Thyroid gland (tissue), 4 donors: ENCODE measurements around the gene ING3. TPM values are rescaled to one million over a fixed set of nuclear protein-coding genes. Genes with fewer than 3 reads are reported as not detected.
A peak's percentile ranks its signal among the peaks of the same experiment; 100 is the strongest.

Experiments
- DNase-seq, 2 donors: peaks; one replicate each; pipeline ENCODE4 v3.0.0-alpha.2; 2019
- H3K27ac ChIP-seq, 3 donors: fragments of 200-600 bp; sonication (generic); 1 replicate in 2 of 3; 2 replicates in 1 of 3; pipeline ENCODE4 v1.5.1; 2016 to 2019; ENCODE audit warnings: mild to moderate bottlenecking in 1 of 3, moderate library complexity in 1 of 3
- H3K27me3 ChIP-seq: fragments of 200-600 bp; sonication (generic); one replicate; pipeline ENCODE4 v1.5.1; 2019
- H3K36me3 ChIP-seq, 2 donors: fragments of 200-600 bp; sonication (generic); one replicate each; pipeline ENCODE4 v1.5.1; 2016 to 2019
- H3K4me1 ChIP-seq, 2 donors: fragments of 200-600 bp; sonication (generic); one replicate each; pipeline ENCODE4 v1.5.1; 2017 to 2019
- H3K4me3 ChIP-seq, 3 donors: fragments of 200-600 bp; sonication (generic); replicated peaks in 1 of 3; 1 replicate in 2 of 3; 2 replicates in 1 of 3; pipeline ENCODE4 v1.5.1; 2016; ENCODE audit warnings: mild to moderate bottlenecking in 1 of 3
- H3K9me3 ChIP-seq: fragments of 200-600 bp; sonication (generic); one replicate; pipeline ENCODE4 v1.5.1; 2017
- CTCF ChIP-seq, 6 experiments: fragments of 200-600 bp in 3 of 6; fragments of 450-650 bp in 3 of 6; sonication (generic) in 3 of 6; IDR thresholded peaks; one replicate each; pipeline ENCODE4 v1.5.1; 2016 to 2019; ENCODE audit warnings: antibody characterized with exemption in 6 of 6, mild to moderate bottlenecking in 2 of 6, inconsistent platforms in 1 of 6, moderate library complexity in 1 of 6
- POLR2A ChIP-seq, 2 donors: fragments of 450-650 bp; IDR thresholded peaks; one replicate each; pipeline ENCODE4 v1.6.1; 2017; ENCODE audit warnings: antibody characterized with exemption in 2 of 2, mild to moderate bottlenecking in 2 of 2, moderate library complexity in 1 of 2
- WGBS, 2 donors: methylation state at CpG; one replicate each; pipeline ENCODE4 v1.1.5; 2017; 5-methylcytosine and 5-hydroxymethylcytosine counted together
- intact Hi-C: fragments of 100-400 bp; cut with DNase I; formaldehyde crosslinking; loops from one replicate; pipeline ENCODE4 v1.15.1; 2023
- total RNA-seq, 4 donors: library from RNA; depleted of rRNA; stranded (reverse); fragments of >200 nt; gene quantifications; one replicate each; pipeline ENCODE4 v1.2.3, GENCODE V29; 2016

The ING3 gene
- total RNA-seq, 4 donors from 2014 or later, result 23.7 to 40.8 (median 37.1) TPM

GRCh38 chr7:120987280-120987679 is 36.7 kb downstream of the ING3 start:
- peak overlapping the region in 1 of 3 donors; percentile 74 for H3K27ac ChIP-seq

GRCh38 chr7:120987683-120988590 is 37.4 kb downstream of the ING3 start:
- peak; percentile 89 for DNase-seq
- 1 to 2% methylated on average over 11 to 12 of the region's 12 CpGs for whole genome bisulfite sequencing, 2 donors
- no peak for TF ChIP-seq POLR2A (IDR thresholded peaks at IDR 0.05)
- peak; percentile 77 to 92 (median 84) for TF ChIP-seq CTCF (IDR thresholded peaks at IDR 0.05)
- intact Hi-C loops, result loop anchor here (5.0 kb wide), 2 partner anchors 94 to 119 kb away; no protein-coding TSS in a partner anchor
- no peaks in the 10 kb centered on the region for H3K36me3 ChIP-seq
- peak overlapping the region; percentile 3 to 26 (median 22) for H3K4me3 ChIP-seq
- peak overlapping the region; percentile 26 to 87 (median 74) for H3K27ac ChIP-seq
- H3K27me3 ChIP-seq, result no peaks in the 10 kb centered on the region
- no peaks in the 10 kb centered on the region for H3K9me3 ChIP-seq
- peaks cover 0 to 4% of the 10 kb centered on the region in 2 donors for H3K4me1 ChIP-seq

More at GRCh38 chr7:120987280-120987679, 36.7 kb downstream of the ING3 start:
- no peaks in the 10 kb centered on the region for H3K27me3 ChIP-seq
- TF ChIP-seq POLR2A (IDR thresholded peaks at IDR 0.05) (no peak), CTCF (IDR thresholded peaks at IDR 0.05) (no peak)
- H3K36me3 ChIP-seq, result no peaks in the 10 kb centered on the region
- no peaks in the 10 kb centered on the region for H3K9me3 ChIP-seq
- H3K4me1 ChIP-seq, result peaks cover 0 to 4% of the 10 kb centered on the region in 2 donors
- whole genome bisulfite sequencing, 2 donors, result 1 to 3% methylated on average over 3 of the region's 3 CpGs
- intact Hi-C loops, result loop anchor here (5.0 kb wide), 2 partner anchors 95 to 120 kb away; no protein-coding TSS in a partner anchor
- no peak for DNase-seq
- no peak overlapping the region for H3K4me3 ChIP-seq

DNA sequence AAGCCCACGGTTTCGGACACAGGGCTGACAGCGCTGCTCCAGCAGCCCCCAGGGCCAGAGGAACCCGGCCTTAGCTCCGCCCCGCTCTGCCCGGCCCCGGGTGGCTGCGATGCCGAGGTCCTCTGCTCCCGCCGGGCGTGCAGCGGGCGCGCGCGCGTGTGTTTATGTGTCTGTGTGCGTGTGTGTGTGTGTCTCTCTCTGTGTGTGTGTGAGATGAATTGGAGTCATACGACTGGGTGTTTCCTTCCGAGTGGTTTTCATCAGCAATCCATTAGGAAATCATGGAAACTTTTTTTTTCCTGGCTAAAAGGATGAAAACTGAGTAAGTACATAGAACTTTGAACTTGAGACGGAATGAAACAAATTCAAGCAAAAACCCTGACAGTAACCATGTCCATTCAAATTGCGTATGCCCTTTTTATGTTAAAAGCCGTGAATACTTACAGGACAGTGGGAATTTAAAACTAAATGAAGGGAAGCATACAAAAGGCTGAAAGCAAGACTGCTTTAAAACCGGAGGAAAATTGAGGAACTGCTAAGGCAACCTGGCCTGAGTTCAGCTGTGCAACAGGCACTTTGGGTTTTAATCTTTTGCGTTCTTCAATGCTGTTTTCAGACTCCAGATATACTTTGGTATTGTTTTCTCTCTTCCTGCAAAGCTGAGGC is 38.1 kb downstream of the ING3 start, which contains the start of gene CPED1:
CPED1 (plus strand) TSS at position 121 of the 666 bp plus-strand sequence. CDS start 911 bp downstream, outside the sequence.
- 3 to 5% methylated on average over 21 to 27 of the region's 27 CpGs for WGBS, 2 donors
- Histone ChIP-seq H3K4me3 (peak within 1 kb of the TSS; percentile 3 to 26 (median 22)), H3K4me1 (peaks cover 0 to 4% of the 10 kb centered on the region in 2 donors), H3K9me3 (no peaks in the 10 kb centered on the region), H3K36me3 (no peaks in the 10 kb centered on the region), H3K27ac (peak within 1 kb of the TSS; percentile 46 to 87 (median 74)), H3K27me3 (no peaks in the 10 kb centered on the region)
- intact Hi-C loops, result loop anchor here (5.0 kb wide), 2 partner anchors 94 to 119 kb away; no protein-coding TSS in a partner anchor
- TF ChIP-seq CTCF (IDR thresholded peaks at IDR 0.05), result no peak
- TF ChIP-seq POLR2A (IDR thresholded peaks at IDR 0.05), result peak in 1 of 2 donors; percentile 37
- peak; percentile 53 to 60 for DNase-seq

DNA sequence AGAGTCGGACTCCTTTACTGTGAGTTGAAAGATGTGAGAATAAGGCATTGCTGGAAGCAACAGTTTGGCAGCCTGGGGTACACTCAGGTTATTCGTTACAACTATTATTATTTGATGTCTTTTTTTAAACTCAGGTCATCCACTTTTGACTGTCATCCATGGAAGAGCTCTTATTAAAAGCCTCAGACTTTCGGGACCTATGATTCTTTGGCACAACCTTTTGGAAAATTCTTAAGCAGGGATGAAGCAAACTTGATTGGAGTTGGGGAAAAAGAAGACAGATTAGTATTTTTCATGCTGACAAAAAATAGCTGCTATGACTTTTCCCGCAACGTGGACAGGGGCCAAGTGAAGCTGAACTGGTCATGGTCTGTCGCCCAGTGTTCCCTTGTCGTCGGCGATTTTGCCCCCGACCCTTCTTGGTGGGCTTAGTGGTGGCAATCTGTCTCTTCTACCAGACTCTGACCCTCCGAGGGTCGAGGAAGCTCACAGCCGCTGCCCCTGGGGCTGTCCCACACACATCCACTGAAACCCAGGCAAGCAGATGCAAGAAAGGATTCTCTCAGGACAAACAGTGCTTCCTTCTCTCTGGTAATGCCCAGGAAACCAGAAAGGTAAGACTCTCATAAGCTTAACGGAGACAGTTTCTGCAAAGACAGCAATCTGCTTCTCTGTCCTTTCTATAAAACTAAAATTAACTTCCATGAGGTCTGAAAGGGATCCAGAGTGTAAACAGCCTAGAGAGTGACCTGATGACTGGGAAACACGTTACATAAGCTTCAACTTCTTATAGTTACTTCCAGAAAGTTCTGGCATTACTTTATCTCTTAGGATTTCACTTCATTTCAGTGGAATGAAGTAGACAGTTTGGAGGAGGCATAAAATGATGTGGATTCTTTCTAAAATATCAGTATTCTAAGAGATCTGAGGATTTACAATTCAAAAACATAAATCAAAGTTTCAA is 39.0 kb downstream of the ING3 start:
- intact Hi-C loops, result loop anchor here (5.0 kb wide), 2 partner anchors 93 to 118 kb away; no protein-coding TSS in a partner anchor

More for the DNA sequence above, 39.0 kb downstream of the ING3 start:
- Histone ChIP-seq H3K4me1 (peaks cover 0 to 4% of the 10 kb centered on the region in 2 donors), H3K27me3 (no peaks in the 10 kb centered on the region), H3K4me3 (peak overlapping the region in 1 of 3 donors; percentile 26), H3K9me3 (no peaks in the 10 kb centered on the region), H3K27ac (peak overlapping the region; percentile 46 to 87 (median 74)), H3K36me3 (no peaks in the 10 kb centered on the region)
- peak in 1 of 2 donors; percentile 7 for DNase-seq
- TF ChIP-seq CTCF (IDR thresholded peaks at IDR 0.05), result no peak
- no peak for TF ChIP-seq POLR2A (IDR thresholded peaks at IDR 0.05)
- WGBS, 2 donors, result 27 to 34% methylated on average over 15 of the region's 15 CpGs
